Spleen (tissue), 11 donors: ENCODE results near the gene NELFA. TPM values are rescaled to one million over a fixed set of nuclear protein-coding genes. Genes with fewer than 3 reads are reported as not detected.
"Not testable (repeated sequence)": the region's sequence is repeated elsewhere in the genome, so short reads cannot be mapped to it uniquely, and the experiment has no call there.

Source experiments
- DNase-seq: peaks from one replicate; pipeline ENCODE4 v3.0.0-alpha.2; 2020
- H3K27ac ChIP-seq, 8 donors: fragments of 200-600 bp; sonication (generic) in 7 of 8; 1 replicate in 4 of 8; 2 replicates in 4 of 8; pipeline versions ENCODE4 v1.5.0 to v1.8.0; 2016 to 2021; ENCODE audit warnings: inconsistent platforms in 4 of 8, mild to moderate bottlenecking in 4 of 8, moderate library complexity in 1 of 8
- H3K27me3 ChIP-seq, 7 donors: fragments of 200-600 bp; sonication (generic) in 6 of 7; replicated peaks in 1 of 7; 1 replicate in 4 of 7; 2 replicates in 3 of 7; pipeline versions ENCODE4 v1.5.0 to v1.8.0; 2016 to 2021; ENCODE audit warnings: inconsistent platforms in 3 of 7, mild to moderate bottlenecking in 1 of 7
- H3K36me3 ChIP-seq, 6 donors: fragments of 200-600 bp; sonication (generic) in 5 of 6; 1 replicate in 4 of 6; 2 replicates in 2 of 6; pipeline versions ENCODE4 v1.5.0 to v1.8.0; 2016 to 2021; ENCODE audit warnings: inconsistent platforms in 2 of 6
- H3K4me1 ChIP-seq, 6 donors: fragments of 200-600 bp; sonication (generic) in 5 of 6; 1 replicate in 3 of 6; 2 replicates in 3 of 6; pipeline versions ENCODE4 v1.5.0 to v1.8.0; 2016 to 2021; ENCODE audit warnings: inconsistent platforms in 3 of 6
- H3K4me3 ChIP-seq, 8 donors: fragments of 200-600 bp; sonication (generic) in 7 of 8; 1 replicate in 4 of 8; 2 replicates in 4 of 8; pipeline versions ENCODE4 v1.5.0 to v1.8.0; 2016 to 2021; ENCODE audit warnings: inconsistent platforms in 4 of 8, mild to moderate bottlenecking in 4 of 8, moderate library complexity in 2 of 8
- H3K9me3 ChIP-seq, 8 donors: fragments of 200-600 bp; sonication (generic) in 7 of 8; 1 replicate in 4 of 8; 2 replicates in 4 of 8; pipeline versions ENCODE4 v1.5.0 to v1.8.0; 2016 to 2021; ENCODE audit warnings: inconsistent platforms in 4 of 8
- POLR2A ChIP-seq, 3 donors: fragments of 450-650 bp; IDR thresholded peaks; one replicate each; pipeline ENCODE4 v1.5.1; 2017; ENCODE audit warnings: antibody characterized with exemption in 3 of 3, mild to moderate bottlenecking in 1 of 3
- POLR2AphosphoS5 ChIP-seq, 3 donors: sonication (generic); formaldehyde crosslinking; IDR thresholded peaks; one replicate each; pipeline ENCODE4 v1.5.1; 2017; ENCODE audit warnings: antibody characterized with exemption in 3 of 3
- WGBS, 5 donors: extraction: QIAGEN DNeasy Blood & Tissue Kit in 3 of 5; methylation state at CpG; one replicate each; pipeline versions ENCODE4 v1.1.5 to v1.1.7; 2013 to 2018; 5-methylcytosine and 5-hydroxymethylcytosine counted together
- intact Hi-C: fragments of 100-400 bp; cut with DNase I; formaldehyde crosslinking; loops from one replicate; pipeline ENCODE4 v1.15.0; 2023; ENCODE audit warnings: low total_unique reads
- polyA plus RNA-seq, 3 donors: library from polyadenylated mRNA; stranded (reverse); fragments of 200-250 nt; gene quantifications; one replicate each; pipeline ENCODE4 v1.2.1, GENCODE V29; 2013
- total RNA-seq, 7 donors: library from RNA; depleted of rRNA in 3 of 7; stranded (reverse); fragments of >200 nt in 3 of 7; fragmentation: NEBNext Ultra II Directional in 4 of 7; extraction: Animal tissue kit (Norgen Biotek cat#: 25700) in 4 of 7; gene quantifications; one replicate each; pipeline versions ENCODE4 v1.1.0 to v1.2.1, GENCODE V29; 2016 to 2021
- TF ChIP-seq, protein P1 (sequence below), 11 experiments: fragments of 200-600 bp in 7 of 11; fragments of 450-650 bp in 4 of 11; sonication (generic) in 4 of 11; IDR thresholded peaks in 8 of 11; conservative IDR thresholded peaks in 3 of 11; 1 replicate in 7 of 11; 2 replicates in 4 of 11; pipeline versions ENCODE4 v1.4.0 to v1.8.0; 2016 to 2021; ENCODE audit warnings: antibody characterized with exemption in 11 of 11, inconsistent platforms in 4 of 11, mild to moderate bottlenecking in 1 of 11
- donor health status: healthy with polysubstance abuse.
- donor health status: DM: no; HTN: no; CAD: no; lungs with moderate emphysema.
- donor health status: DM: no; HTN: no; CAD: no.
- donor health status: Bipolar disorder and iron deficiency.
- donor health status: healthy.
- donor health status: DM: no; HTN: no; CAD: no.
- donor health status: DM: yes; HTN: yes; CAD: no.

NELFA gene
- total and polyA plus RNA-seq, 10 donors, result 19.9 to 36.6 (median 26.5) TPM

- H3K36me3 ChIP-seq, result peaks cover 0 to 4% (median 0%) of the 10 kb centered on the region in 6 donors
- 6 to 13% (median 7%) methylated on average over 19 to 91 of the region's 91 CpGs for WGBS, 5 donors
- DNase-seq, result peak; percentile 78
- H3K27ac ChIP-seq, result no peak overlapping the region
- peak overlapping the region; percentile 39 to 94 (median 86) for H3K4me3 ChIP-seq
- peaks cover 9 to 34% (median 25%) of the 10 kb centered on the region in 6 donors for H3K4me1 ChIP-seq
- H3K27me3 ChIP-seq, result peaks cover 0 to 71% (median 23%) of the 10 kb centered on the region in 7 donors
- intact Hi-C loops, result no loop called here
- TF ChIP-seq, protein P1, sequence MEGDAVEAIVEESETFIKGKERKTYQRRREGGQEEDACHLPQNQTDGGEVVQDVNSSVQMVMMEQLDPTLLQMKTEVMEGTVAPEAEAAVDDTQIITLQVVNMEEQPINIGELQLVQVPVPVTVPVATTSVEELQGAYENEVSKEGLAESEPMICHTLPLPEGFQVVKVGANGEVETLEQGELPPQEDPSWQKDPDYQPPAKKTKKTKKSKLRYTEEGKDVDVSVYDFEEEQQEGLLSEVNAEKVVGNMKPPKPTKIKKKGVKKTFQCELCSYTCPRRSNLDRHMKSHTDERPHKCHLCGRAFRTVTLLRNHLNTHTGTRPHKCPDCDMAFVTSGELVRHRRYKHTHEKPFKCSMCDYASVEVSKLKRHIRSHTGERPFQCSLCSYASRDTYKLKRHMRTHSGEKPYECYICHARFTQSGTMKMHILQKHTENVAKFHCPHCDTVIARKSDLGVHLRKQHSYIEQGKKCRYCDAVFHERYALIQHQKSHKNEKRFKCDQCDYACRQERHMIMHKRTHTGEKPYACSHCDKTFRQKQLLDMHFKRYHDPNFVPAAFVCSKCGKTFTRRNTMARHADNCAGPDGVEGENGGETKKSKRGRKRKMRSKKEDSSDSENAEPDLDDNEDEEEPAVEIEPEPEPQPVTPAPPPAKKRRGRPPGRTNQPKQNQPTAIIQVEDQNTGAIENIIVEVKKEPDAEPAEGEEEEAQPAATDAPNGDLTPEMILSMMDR (IDR thresholded peaks at IDR 0.05 in 8 of 11, conservative IDR thresholded peaks at IDR 0.05 in 3 of 11), result no peak
- TF ChIP-seq POLR2AphosphoS5 (IDR thresholded peaks at IDR 0.05), result no peak
- TF ChIP-seq POLR2A (IDR thresholded peaks at IDR 0.05), result no peak
- peaks cover 0 to 5% (median 0%) of the 10 kb centered on the region in 8 donors for H3K9me3 ChIP-seq
Measured at GRCh38 chr4:2040391-2041238, 31.8 kb upstream of the NELFA start.

DNA sequence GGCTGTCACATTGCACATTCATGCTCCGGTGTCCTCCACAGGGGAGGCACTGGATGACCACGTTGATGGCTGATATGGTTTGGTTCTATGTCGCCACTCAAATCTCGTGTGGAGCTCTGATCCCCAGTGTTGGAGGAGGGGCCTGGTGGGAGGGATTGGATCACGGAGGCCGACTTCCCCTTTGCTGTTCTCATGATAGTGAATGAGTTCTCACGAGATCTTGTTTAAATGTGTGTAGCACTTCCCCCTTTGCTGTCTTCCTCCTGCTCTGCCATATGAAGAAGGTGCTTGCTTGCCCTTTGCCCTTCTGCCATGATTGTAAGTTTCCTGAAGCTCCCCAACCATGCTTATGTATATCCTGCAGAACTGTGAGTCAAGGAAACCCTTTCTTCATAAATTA lies 28.1 kb upstream of the NELFA start:
- no peak overlapping the region for H3K27ac ChIP-seq
- TF ChIP-seq POLR2A (IDR thresholded peaks at IDR 0.05), result no peak
- no peak for DNase-seq
- 48 to 72% (median 61%) methylated on average over 7 of the region's 7 CpGs for WGBS, 5 donors
- no peaks in the 10 kb centered on the region for H3K9me3 ChIP-seq
- H3K27me3 ChIP-seq, result peaks cover 0 to 81% (median 23%) of the 10 kb centered on the region in 7 donors
- no peak overlapping the region for H3K4me3 ChIP-seq
- no peaks in the 10 kb centered on the region for H3K36me3 ChIP-seq
- H3K4me1 ChIP-seq, result peaks cover 9 to 20% (median 17%) of the 10 kb centered on the region in 6 donors
- intact Hi-C loops, result no loop called here

DNA sequence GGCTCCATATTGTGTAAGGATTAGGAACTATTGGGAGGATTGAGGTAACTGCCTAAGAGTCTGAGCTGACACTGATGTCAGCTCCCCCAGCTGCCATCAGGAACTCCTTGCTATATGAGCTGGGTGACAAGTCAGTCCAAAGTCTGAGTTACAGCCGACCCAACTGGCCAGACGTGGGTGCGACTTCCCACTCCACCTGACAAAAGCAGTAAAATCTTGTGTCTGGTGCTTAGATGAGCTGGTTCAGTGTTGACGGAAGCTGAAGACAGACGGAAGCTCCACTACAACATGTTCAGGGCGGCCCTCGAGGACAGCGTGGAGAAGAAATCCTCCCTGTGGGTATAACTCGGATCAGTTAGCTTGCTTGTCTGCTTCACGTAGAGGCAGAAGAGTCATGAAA lies 27.6 kb upstream of the NELFA start:
- Histone ChIP-seq H3K4me1 (peaks cover 8 to 15% (median 12%) of the 10 kb centered on the region in 6 donors), H3K27ac (no peak overlapping the region), H3K9me3 (no peaks in the 10 kb centered on the region), H3K36me3 (no peaks in the 10 kb centered on the region), H3K27me3 (peaks cover 0 to 80% (median 18%) of the 10 kb centered on the region in 7 donors), H3K4me3 (no peak overlapping the region)
- TF ChIP-seq POLR2A (IDR thresholded peaks at IDR 0.05) (no peak), POLR2AphosphoS5 (IDR thresholded peaks at IDR 0.05) (no peak)
- TF ChIP-seq, protein P1 (IDR thresholded peaks at IDR 0.05 in 8 of 11, conservative IDR thresholded peaks at IDR 0.05 in 3 of 11), result no peak
- 91 to 92% (median 92%) methylated on average over 10 of the region's 10 CpGs for WGBS, 5 donors
- no peak for DNase-seq
- intact Hi-C loops, result no loop called here

- H3K4me3 ChIP-seq, H3K27ac ChIP-seq, intact Hi-C loops: not testable (repeated sequence)
Measured at GRCh38 chr4:2031161-2031560, 22.4 kb upstream of the NELFA start.

GRCh38 chr4:2027120-2027519 lies 18.3 kb upstream of the NELFA start:
- H3K4me1 ChIP-seq, H3K36me3 ChIP-seq, H3K27ac ChIP-seq, DNase-seq, intact Hi-C loops, H3K4me3 ChIP-seq: not testable (repeated sequence)
- 84 to 92% (median 85%) methylated on average over 4 of the region's 4 CpGs for WGBS, 5 donors
- H3K27me3 ChIP-seq, result peaks cover 0 to 39% (median 2%) of the 10 kb centered on the region in 7 donors
- peaks cover 0 to 18% (median 12%) of the 10 kb centered on the region in 8 donors for H3K9me3 ChIP-seq

More at GRCh38 chr4:2031161-2031560, 22.4 kb upstream of the NELFA start:
- H3K4me1 ChIP-seq, DNase-seq, H3K9me3 ChIP-seq, H3K36me3 ChIP-seq: not testable (repeated sequence)
- peaks cover 0 to 50% (median 0%) of the 10 kb centered on the region in 7 donors for H3K27me3 ChIP-seq
